Astrocyte of the cerebellum (primary cell): Measurements from ENCODE around the gene AADACL4.
A peak's percentile ranks its signal among the peaks of the same experiment; 100 is the strongest.

ENCODE experiments used
- DNase-seq: peaks from one replicate; pipeline ENCODE4 v3.0.0-alpha.2; 2011; ENCODE audit warnings: low read depth
- H3K4me3 ChIP-seq: 2 replicates; pipeline ENCODE4 v1.5.1; 2011; ENCODE audit warnings: mild to moderate bottlenecking, low read depth, low read length, moderate library complexity
- in situ Hi-C: cut with HindIII; loops from 2 replicates; pipeline ENCODE4 v1.10.0; 2017; ENCODE audit warnings: low sequenced_read_pairs
- TF ChIP-seq, protein P1 (sequence below): IDR thresholded peaks from 2 replicates; pipeline ENCODE4 v1.5.1; 2012; ENCODE audit warnings: low read length, low read depth, moderate library complexity, mild to moderate bottlenecking; ENCODE audit errors: missing control alignments

Gene AADACL4

GRCh38 chr1:12610305-12610935 lies 33.5 kb upstream of the AADACL4 start:
- H3K4me3 ChIP-seq: no peak overlapping the region
- DNase-seq: no peak
- in situ Hi-C loops: no loop called here
- TF ChIP-seq, protein P1, sequence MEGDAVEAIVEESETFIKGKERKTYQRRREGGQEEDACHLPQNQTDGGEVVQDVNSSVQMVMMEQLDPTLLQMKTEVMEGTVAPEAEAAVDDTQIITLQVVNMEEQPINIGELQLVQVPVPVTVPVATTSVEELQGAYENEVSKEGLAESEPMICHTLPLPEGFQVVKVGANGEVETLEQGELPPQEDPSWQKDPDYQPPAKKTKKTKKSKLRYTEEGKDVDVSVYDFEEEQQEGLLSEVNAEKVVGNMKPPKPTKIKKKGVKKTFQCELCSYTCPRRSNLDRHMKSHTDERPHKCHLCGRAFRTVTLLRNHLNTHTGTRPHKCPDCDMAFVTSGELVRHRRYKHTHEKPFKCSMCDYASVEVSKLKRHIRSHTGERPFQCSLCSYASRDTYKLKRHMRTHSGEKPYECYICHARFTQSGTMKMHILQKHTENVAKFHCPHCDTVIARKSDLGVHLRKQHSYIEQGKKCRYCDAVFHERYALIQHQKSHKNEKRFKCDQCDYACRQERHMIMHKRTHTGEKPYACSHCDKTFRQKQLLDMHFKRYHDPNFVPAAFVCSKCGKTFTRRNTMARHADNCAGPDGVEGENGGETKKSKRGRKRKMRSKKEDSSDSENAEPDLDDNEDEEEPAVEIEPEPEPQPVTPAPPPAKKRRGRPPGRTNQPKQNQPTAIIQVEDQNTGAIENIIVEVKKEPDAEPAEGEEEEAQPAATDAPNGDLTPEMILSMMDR: no peak

GRCh38 chr1:12610941-12611340 lies 32.9 kb upstream of the AADACL4 start:
- no peak overlapping the region for H3K4me3 ChIP-seq
- TF ChIP-seq, protein P1: no peak
- in situ Hi-C loops: no loop called here
- DNase-seq: no peak

DNA sequence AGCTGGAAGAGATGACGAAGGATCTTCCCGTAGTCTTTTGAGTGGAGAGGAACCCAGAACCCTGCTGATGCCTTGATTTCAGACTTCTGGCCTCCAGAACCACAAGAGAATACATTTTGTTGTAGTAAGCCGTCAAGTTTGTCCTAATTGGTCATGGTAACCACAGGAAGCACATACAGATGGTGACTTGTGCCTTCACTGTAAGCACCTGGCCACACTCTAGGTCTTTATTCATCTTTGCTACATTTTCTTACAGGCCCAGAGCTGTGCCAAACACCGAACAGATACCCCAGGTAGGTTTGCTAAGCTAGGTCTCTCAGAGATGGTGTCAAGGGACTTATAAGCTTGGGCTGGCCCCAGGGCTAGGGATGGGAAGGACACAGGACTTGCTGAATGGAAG lies 30.7 kb upstream of the AADACL4 start:
- TF ChIP-seq, protein P1: no peak
- DNase-seq: no peak
- peak overlapping the region; percentile 92 for H3K4me3 ChIP-seq
- in situ Hi-C loops: no loop called here

GRCh38 chr1:12614402-12615158 lies 29.3 kb upstream of the AADACL4 start:
- H3K4me3 ChIP-seq: peak overlapping the region; percentile 92
- DNase-seq: no peak
- in situ Hi-C loops: no loop called here
- TF ChIP-seq, protein P1: peak; percentile 5

GRCh38 chr1:12615159-12615864 lies 28.6 kb upstream of the AADACL4 start:
- peak overlapping the region; percentile 92 for H3K4me3 ChIP-seq
- in situ Hi-C loops: no loop called here
- no peak for DNase-seq
- TF ChIP-seq, protein P1: no peak

- DNase-seq: no peak
- H3K4me3 ChIP-seq: peak overlapping the region; percentile 92
- in situ Hi-C loops: no loop called here
- TF ChIP-seq, protein P1: no peak
Observed at GRCh38 chr1:12615865-12616708, 27.8 kb upstream of the AADACL4 start.
